HepG2 (cell line): Measurements from ENCODE around the gene SLC6A7. TPM values are rescaled to one million over a fixed set of nuclear protein-coding genes. Genes with fewer than 3 reads are reported as not detected.

Experiments
- GABPA ChIP-seq, 2 experiments: IDR thresholded peaks; 2 replicates each; pipeline ENCODE4 v1.6.1; 2011 to 2016; ENCODE audit warnings: low read depth in 2 of 2, low read length in 1 of 2, missing biosample characterization in 1 of 2, missing genetic modification characterization in 1 of 2
- GATAD2A ChIP-seq: IDR thresholded peaks from 2 replicates; pipeline ENCODE4 v1.6.1; 2016
- HIC2 ChIP-seq: sonication (generic); formaldehyde crosslinking; IDR thresholded peaks from 2 replicates; pipeline ENCODE4 v1.9.0; 2022; ENCODE audit warnings: low read depth, missing genetic modification reagents
- MEIS2 ChIP-seq: sonication (generic); formaldehyde crosslinking; IDR thresholded peaks from 2 replicates; pipeline ENCODE4 v1.9.0; 2021; ENCODE audit warnings: mild to moderate bottlenecking, missing genetic modification reagents
- MIER3 ChIP-seq: IDR thresholded peaks from 2 replicates; pipeline ENCODE4 v1.6.1; 2016; ENCODE audit warnings: missing compliant biosample characterization, borderline replicate concordance
- MXD3 ChIP-seq: IDR thresholded peaks from 2 replicates; pipeline ENCODE4 v1.6.1; 2016; ENCODE audit warnings: mild to moderate bottlenecking, missing biosample characterization, missing genetic modification reagents
- NPAS2 ChIP-seq: sonication (generic); formaldehyde crosslinking; IDR thresholded peaks from 2 replicates; pipeline ENCODE4 v1.8.0; 2022; ENCODE audit warnings: mild to moderate bottlenecking, missing genetic modification reagents, borderline replicate concordance
- RFX3 ChIP-seq: IDR thresholded peaks from 2 replicates; pipeline ENCODE4 v1.6.1; 2016; ENCODE audit warnings: missing biosample characterization, missing genetic modification reagents
- RXRA ChIP-seq: sonication (generic); formaldehyde crosslinking; IDR thresholded peaks from 2 replicates; pipeline ENCODE4 v1.5.1; 2020; ENCODE audit warnings: missing genetic modification reagents
- SATB2 ChIP-seq: sonication (generic); formaldehyde crosslinking; IDR thresholded peaks from 2 replicates; pipeline ENCODE4 v1.5.0; 2020; ENCODE audit warnings: missing genetic modification reagents
- SOX5 ChIP-seq: IDR thresholded peaks from 2 replicates; pipeline ENCODE4 v1.6.1; 2016; ENCODE audit warnings: borderline replicate concordance
- STAG1 ChIP-seq: sonication (generic); formaldehyde crosslinking; IDR thresholded peaks from 2 replicates; pipeline ENCODE4 v1.4.0; 2020; ENCODE audit warnings: missing genetic modification reagents
- ZBTB2 ChIP-seq: sonication (generic); formaldehyde crosslinking; IDR thresholded peaks from 2 replicates; pipeline ENCODE4 v1.8.0; 2022; ENCODE audit warnings: low read depth, missing genetic modification reagents
- ZBTB26 ChIP-seq: IDR thresholded peaks from 2 replicates; pipeline ENCODE4 v1.6.1; 2016; ENCODE audit warnings: missing compliant biosample characterization, missing genetic modification reagents, borderline replicate concordance
- ZNF225 ChIP-seq: sonication (generic); formaldehyde crosslinking; IDR thresholded peaks from 2 replicates; pipeline ENCODE4 v1.4.0; 2020; ENCODE audit warnings: mild to moderate bottlenecking, missing genetic modification reagents
- ZNF235 ChIP-seq: sonication (generic); formaldehyde crosslinking; IDR thresholded peaks from 2 replicates; pipeline ENCODE4 v1.8.1; 2023; ENCODE audit warnings: mild to moderate bottlenecking, missing genetic modification reagents, borderline replicate concordance
- ZNF296 ChIP-seq: sonication (generic); formaldehyde crosslinking; conservative IDR thresholded peaks from 2 replicates; pipeline ENCODE4 v1.5.0; 2020; ENCODE audit warnings: mild to moderate bottlenecking, missing genetic modification reagents
- ZNF501 ChIP-seq: sonication (generic); formaldehyde crosslinking; IDR thresholded peaks from 2 replicates; pipeline ENCODE4 v1.5.1; 2020; ENCODE audit warnings: mild to moderate bottlenecking, moderate library complexity, missing genetic modification reagents
- ZNF607 ChIP-seq: sonication (generic); formaldehyde crosslinking; IDR thresholded peaks from 2 replicates; pipeline ENCODE4 v1.5.1; 2020; ENCODE audit warnings: missing genetic modification reagents, mild to moderate bottlenecking, borderline replicate concordance
- ZNF687 ChIP-seq: sonication (generic); formaldehyde crosslinking; IDR thresholded peaks from 2 replicates; pipeline ENCODE4 v1.5.1; 2020; ENCODE audit warnings: mild to moderate bottlenecking, missing genetic modification reagents, moderate library complexity
- polyA plus RNA-seq, 8 experiments: library from polyadenylated mRNA; depleted of rRNA in 3 of 8; stranded (reverse) in 7 of 8; unstranded in 1 of 8; fragments of >200 nt; fragmentation: Illumina TruSeq in 4 of 8; extraction: Trizol in 4 of 8; gene quantifications; 2 replicates each; pipeline versions ENCODE4 v1.2.1 to v1.2.3, GENCODE V29; 2011 to 2016; ENCODE audit warnings: low read depth in 4 of 8, missing spikeins in 1 of 8, mixed read lengths in 1 of 8; ENCODE audit not compliant: insufficient read depth in 1 of 8
- total RNA-seq, 5 experiments: library from RNA; depleted of rRNA; stranded (reverse); fragments of >200 nt; fragmentation: Illumina TruSeq; extraction: Trizol; gene quantifications; 2 replicates each; pipeline ENCODE4 v1.2.3, GENCODE V29; 2016; ENCODE audit warnings: low read depth in 1 of 5

Gene SLC6A7
- total and polyA plus RNA-seq, 2 of the 13 experiments (the other 11 are each of a cell fraction or from before 2014, with no cell fraction given): not detected

- no peak for TF ChIP-seq HIC2
- no peak for TF ChIP-seq MIER3
- peak; percentile 70; the same call in 1 of the 2 replicates for TF ChIP-seq ZNF225 (CRISPR knock-in tag)
- TF ChIP-seq ZBTB26: 0 out of 2 replicates have a peak, but pooled peaks have one; percentile 23
- TF ChIP-seq RXRA: peak; percentile 48; the same call in 1 of the 2 replicates
- no peak for TF ChIP-seq MEIS2 (CRISPR knock-in tag)
- TF ChIP-seq SOX5 (CRISPR knock-in tag): no peak
- peak; percentile 40; the same call in 1 of the 2 replicates for TF ChIP-seq GATAD2A (CRISPR knock-in tag)
- peak; percentile 52; the same call in 1 of the 2 replicates for TF ChIP-seq ZNF607 (CRISPR knock-in tag)
- TF ChIP-seq STAG1 (CRISPR knock-in tag): peak; percentile 63
- peak; percentile 40; the same call in 1 of the 2 replicates for TF ChIP-seq ZNF501 (CRISPR knock-in tag)
- TF ChIP-seq ZNF296 (CRISPR knock-in tag): no peak
- no peak for TF ChIP-seq ZNF235 (CRISPR knock-in tag)
- no peak for TF ChIP-seq RFX3
- TF ChIP-seq ZNF687 (CRISPR knock-in tag): peak; percentile 51
- TF ChIP-seq NPAS2 (CRISPR knock-in tag): no peak
- no peak for TF ChIP-seq GABPA (IDR thresholded peaks at IDR 0.05; ENCODE audit: low read depth, low read length)
- no peak for TF ChIP-seq GABPA (CRISPR knock-in tag; IDR thresholded peaks at IDR 0.05; ENCODE audit: low read depth)
- TF ChIP-seq MXD3 (CRISPR knock-in tag): no peak
- no peak for TF ChIP-seq SATB2 (CRISPR knock-in tag)
- no peak for TF ChIP-seq ZBTB2 (CRISPR knock-in tag)
Observed at GRCh38 chr5:150161242-150162141, 28.4 kb upstream of the SLC6A7 start (continued).
